ENCODE measurements around the gene ADAM11. TPM values are rescaled to one million over a fixed set of nuclear protein-coding genes. Genes with fewer than 3 reads are reported as not detected.
"Not testable (repeated sequence)": the region's sequence is repeated elsewhere in the genome, so short reads cannot be mapped to it uniquely, and the experiment has no call there.

The ADAM11 gene
- total RNA-seq, 2 experiments from 2014 or later, result 0.28 to 0.43 TPM

DNA sequence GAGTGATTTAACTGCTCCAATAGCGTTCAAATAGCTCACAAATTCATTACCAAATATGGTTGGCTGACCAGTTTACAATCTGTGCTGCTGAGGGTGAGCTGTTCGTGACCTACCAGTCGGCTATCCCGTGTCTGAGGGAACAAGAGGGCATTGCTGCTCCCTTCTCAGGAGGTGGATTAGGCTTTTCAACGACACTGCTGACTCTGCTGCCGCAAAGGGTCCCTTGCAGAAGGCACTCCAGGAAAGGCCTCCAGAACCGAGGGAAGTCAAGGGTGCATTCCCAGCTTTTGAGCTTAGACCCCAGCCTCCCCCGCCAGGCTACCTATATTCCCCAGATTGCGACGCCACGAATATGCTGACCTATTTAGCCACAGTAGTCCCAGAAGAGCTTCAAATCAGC, 39.0 kb downstream of the ADAM11 start:
- H3K27ac Mint-ChIP-seq, result no peak overlapping the region
- H3K36me3 Mint-ChIP-seq (ENCODE audit: low read depth), result no peaks in the 10 kb centered on the region
- ChIA-PET POLR2A (no interaction called here), CTCF (interaction anchor here (1.2 to 1.8 kb wide), 4 partner anchors 18 to 108 kb away, joined by 3 to 7 read pairs (median 4); partner anchors contain the start of gene CCDC43)
- no peak for DNase-seq
- H3K27me3 Mint-ChIP-seq, result peaks cover 18% of the 10 kb centered on the region
- H3K9me3 Mint-ChIP-seq, result no peaks in the 10 kb centered on the region
- peaks cover 11% of the 10 kb centered on the region for H3K4me1 Mint-ChIP-seq
- no peak overlapping the region for H3K4me3 Mint-ChIP-seq

DNA sequence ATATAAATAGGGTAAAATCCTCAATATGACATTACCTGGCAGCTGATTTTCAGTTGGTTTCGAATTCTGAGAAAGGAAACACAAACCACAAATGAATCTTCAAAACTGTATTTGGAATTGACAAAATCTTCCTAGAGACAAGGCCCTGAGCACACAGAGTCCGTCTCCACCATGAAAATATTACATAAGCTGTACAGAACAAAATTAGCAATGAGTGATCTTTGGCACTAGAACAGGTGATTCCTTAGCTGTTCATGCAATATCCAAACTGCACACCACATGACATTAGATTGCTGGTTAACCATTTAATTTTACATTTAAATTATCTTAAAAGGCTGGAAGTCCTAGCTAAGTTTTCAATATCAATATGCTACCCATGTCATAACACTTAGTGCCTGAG, 39.6 kb downstream of the ADAM11 start:
- H3K36me3 Mint-ChIP-seq (ENCODE audit: low read depth), result no peaks in the 10 kb centered on the region
- DNase-seq, result no peak
- no peak overlapping the region for H3K4me3 Mint-ChIP-seq
- peaks cover 19% of the 10 kb centered on the region for H3K27me3 Mint-ChIP-seq
- H3K9me3 Mint-ChIP-seq, result no peaks in the 10 kb centered on the region
- CTCF ChIA-PET, result interaction anchor here (1.2 to 1.8 kb wide), 4 partner anchors 19 to 109 kb away, joined by 3 to 7 read pairs (median 4); partner anchors contain the start of gene CCDC43
- POLR2A ChIA-PET, result no interaction called here
- peaks cover 11% of the 10 kb centered on the region for H3K4me1 Mint-ChIP-seq
- no peak overlapping the region for H3K27ac Mint-ChIP-seq

DNA sequence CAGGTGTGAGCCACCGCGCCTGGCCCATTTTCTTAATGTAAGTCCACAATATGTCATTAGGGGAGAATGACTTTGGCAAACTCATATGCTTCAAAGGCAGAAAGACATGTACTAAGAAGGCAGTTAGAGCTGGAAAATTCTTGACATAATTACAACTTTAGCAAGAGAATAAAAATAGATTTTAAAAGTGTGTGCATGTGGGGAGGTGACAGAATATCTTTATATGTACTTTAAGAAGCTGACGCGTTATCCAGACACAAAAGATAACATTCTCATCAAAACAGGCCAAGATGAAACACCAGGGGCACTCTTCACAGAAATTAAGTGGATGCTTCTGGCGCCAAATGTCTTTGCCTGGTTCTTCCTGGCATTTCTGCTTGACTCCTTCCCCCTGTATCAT, 43.1 kb downstream of the ADAM11 start:
- Mint-ChIP-seq H3K4me3 (no peak overlapping the region), H3K36me3 (ENCODE audit: low read depth) (no peaks in the 10 kb centered on the region), H3K27me3 (peaks cover 30% of the 10 kb centered on the region), H3K4me1 (peaks cover 8% of the 10 kb centered on the region), H3K27ac (no peak overlapping the region), H3K9me3 (no peaks in the 10 kb centered on the region)
- CTCF ChIA-PET, result no interaction called here
- POLR2A ChIA-PET, result no interaction called here
- DNase-seq, result no peak

DNA sequence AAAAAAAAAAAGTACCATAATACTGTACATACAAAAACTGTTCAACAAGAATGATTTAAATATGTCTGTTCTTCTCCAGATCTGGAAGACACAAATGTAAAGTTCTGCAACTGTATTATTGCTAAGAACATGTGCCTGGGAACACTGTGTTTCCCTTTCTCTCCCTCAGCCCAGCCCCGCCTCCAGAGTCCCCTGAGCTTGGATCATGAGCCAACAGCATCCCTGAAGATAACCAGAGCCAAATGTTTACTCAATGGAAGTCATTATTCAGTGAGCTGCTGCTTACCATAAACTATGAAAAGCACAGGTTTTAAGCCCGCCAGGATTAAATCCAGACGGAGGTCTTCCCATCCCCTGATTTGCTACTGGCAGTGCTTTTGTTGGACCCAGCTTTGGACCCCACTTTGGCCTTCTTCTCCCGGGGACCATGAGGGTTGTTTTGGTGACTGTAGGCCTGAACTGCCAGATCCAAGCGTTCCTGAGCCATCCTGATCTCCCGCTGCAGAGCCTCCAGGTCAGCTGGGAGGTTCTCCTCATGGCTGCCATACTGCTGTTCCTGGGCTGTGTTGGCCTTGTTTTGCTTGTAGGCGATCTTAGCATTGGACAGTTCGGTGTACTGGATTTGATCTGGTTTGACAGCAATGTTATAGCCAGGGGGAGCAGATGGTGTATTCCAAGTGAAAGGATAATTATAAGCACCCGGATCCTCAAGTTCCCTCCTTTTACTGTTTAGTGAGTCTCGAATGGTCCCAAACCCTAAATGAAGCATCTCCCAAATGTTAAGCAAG, 45.7 kb downstream of the ADAM11 start:
- no peaks in the 10 kb centered on the region for H3K4me1 Mint-ChIP-seq
- no peaks in the 10 kb centered on the region for H3K9me3 Mint-ChIP-seq
- no peaks in the 10 kb centered on the region for H3K36me3 Mint-ChIP-seq (ENCODE audit: low read depth)
- CTCF ChIA-PET, result no interaction called here
- no peak overlapping the region for H3K4me3 Mint-ChIP-seq
- H3K27me3 Mint-ChIP-seq, result peaks cover 31% of the 10 kb centered on the region
- no peak overlapping the region for H3K27ac Mint-ChIP-seq
- no peak for DNase-seq
- POLR2A ChIA-PET, result no interaction called here

DNA sequence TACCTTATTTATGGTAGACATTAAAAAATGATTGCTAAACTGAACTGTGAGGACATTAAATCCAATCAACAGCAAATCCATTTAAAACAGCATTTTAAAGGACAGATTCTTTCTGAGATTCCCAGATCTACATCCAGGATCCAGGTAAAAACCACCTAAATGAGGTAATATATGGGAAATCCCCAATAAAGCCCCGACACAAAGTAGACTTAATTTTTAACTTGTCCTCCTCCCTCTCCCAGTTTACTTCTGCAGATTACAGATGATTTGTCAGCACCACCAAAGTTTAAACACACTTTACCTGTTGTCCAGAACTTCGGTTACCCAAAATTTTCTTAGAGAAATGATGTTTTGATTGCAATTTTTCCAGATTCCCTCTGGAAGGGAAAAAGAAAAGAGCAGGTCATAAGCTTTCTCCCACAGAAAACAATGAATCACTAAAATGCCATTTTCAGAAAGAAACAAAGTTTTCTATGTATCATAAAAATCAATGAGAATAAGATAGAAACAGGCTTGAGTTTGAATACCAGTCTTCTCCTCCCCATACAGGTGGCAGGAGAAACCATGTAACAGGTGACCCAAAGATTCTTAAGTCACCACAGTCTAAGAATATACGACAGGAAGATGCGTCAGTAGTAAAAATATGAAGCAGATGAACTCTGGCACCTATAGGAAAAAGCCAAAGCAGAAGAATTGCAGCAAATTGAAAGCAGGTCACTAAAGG, 48.5 kb downstream of the ADAM11 start:
- no peak for DNase-seq
- Mint-ChIP-seq H3K4me3 (no peak overlapping the region), H3K27me3 (peaks cover 23% of the 10 kb centered on the region), H3K27ac (no peak overlapping the region), H3K4me1 (no peaks in the 10 kb centered on the region), H3K36me3 (ENCODE audit: low read depth) (no peaks in the 10 kb centered on the region), H3K9me3 (no peaks in the 10 kb centered on the region)
- ChIA-PET POLR2A (no interaction called here), CTCF (no interaction called here)

DNA sequence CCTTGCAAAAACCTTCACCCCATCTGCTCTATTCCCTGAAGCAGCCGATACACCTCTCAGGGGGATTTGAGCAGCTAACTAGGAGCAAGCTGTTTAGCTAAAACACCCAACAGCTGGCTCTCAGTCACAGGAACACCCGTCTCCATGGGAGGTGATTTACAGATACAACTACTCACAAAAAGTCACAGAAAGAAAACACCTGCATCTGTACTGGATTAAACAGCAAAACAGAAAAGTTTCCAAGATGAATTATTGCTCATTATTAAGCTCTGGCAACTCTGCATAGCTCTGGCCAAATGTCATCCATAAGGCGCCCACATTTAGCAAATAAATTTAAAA, 49.0 kb downstream of the ADAM11 start:
- no peak for DNase-seq
- H3K9me3 Mint-ChIP-seq, result no peaks in the 10 kb centered on the region
- no peak overlapping the region for H3K4me3 Mint-ChIP-seq
- H3K4me1 Mint-ChIP-seq, result no peaks in the 10 kb centered on the region
- peaks cover 23% of the 10 kb centered on the region for H3K27me3 Mint-ChIP-seq
- ChIA-PET CTCF (no interaction called here), POLR2A (no interaction called here)
- no peak overlapping the region for H3K27ac Mint-ChIP-seq
- H3K36me3 Mint-ChIP-seq (ENCODE audit: low read depth), result no peaks in the 10 kb centered on the region

DNA sequence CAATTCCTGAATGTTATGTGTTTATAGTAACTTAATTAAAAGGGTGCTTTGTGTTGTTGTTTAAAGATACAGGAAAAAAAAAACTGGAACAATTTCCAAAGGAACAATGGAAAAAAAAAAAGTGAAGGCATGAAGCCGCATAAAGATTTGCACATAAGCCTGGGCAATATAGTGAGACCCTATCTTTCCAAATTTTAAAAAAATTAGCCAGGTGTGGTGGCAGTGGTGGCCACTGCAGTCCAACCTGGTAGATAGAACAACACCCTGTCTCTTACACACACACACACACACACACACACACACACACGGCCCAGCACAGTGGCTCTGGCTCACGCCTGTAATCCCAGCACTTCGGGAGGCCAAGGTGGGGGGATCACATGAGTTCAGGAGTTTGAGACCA, 49.4 kb downstream of the ADAM11 start:
- Mint-ChIP-seq H3K9me3 (no peaks in the 10 kb centered on the region), H3K4me1 (no peaks in the 10 kb centered on the region), H3K27ac (no peak overlapping the region), H3K36me3 (ENCODE audit: low read depth) (no peaks in the 10 kb centered on the region), H3K4me3 (no peak overlapping the region), H3K27me3 (peaks cover 22% of the 10 kb centered on the region)
- no peak for DNase-seq
- CTCF ChIA-PET, result no interaction called here
- POLR2A ChIA-PET, result no interaction called here

DNA sequence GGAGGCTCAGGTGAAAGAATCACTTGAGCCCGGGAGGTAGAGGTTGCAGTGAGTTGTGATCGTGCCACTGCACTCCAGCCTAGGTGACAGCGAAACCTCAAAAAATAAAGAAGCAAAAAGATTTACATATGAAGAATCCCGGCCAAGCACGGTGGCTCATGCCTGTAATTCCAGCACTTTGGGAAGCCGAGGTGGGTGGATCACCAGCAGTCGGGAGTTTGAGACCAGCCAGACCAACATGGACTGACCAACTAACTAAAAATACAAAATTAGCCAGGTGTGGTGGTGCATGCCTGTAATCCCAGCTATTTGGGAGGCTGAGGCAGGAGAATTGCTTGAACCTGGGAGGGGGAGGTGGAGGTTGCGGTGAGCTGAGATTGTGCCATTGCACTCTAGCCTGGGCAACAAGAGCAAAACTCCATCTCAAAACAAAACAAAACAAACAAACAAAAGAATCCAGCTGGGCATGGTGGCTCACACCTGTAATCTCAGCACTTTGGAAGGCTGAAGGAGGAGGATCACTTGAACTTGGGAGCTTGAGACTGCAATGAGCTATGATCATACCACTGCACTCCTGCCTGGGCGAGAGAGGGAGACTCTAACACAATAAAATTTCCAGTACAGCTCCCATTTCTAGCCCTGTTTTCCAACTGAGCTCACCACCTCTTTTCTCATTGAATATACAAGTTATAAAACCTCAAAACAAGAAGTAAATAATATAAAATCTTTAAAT, 50.0 kb downstream of the ADAM11 start:
- peaks cover 21% of the 10 kb centered on the region for H3K27me3 Mint-ChIP-seq
- H3K4me1 Mint-ChIP-seq; H3K36me3 Mint-ChIP-seq (ENCODE audit: low read depth); H3K4me3 Mint-ChIP-seq; CTCF ChIA-PET; H3K27ac Mint-ChIP-seq; POLR2A ChIA-PET; H3K9me3 Mint-ChIP-seq; DNase-seq: not testable (repeated sequence)

DNA sequence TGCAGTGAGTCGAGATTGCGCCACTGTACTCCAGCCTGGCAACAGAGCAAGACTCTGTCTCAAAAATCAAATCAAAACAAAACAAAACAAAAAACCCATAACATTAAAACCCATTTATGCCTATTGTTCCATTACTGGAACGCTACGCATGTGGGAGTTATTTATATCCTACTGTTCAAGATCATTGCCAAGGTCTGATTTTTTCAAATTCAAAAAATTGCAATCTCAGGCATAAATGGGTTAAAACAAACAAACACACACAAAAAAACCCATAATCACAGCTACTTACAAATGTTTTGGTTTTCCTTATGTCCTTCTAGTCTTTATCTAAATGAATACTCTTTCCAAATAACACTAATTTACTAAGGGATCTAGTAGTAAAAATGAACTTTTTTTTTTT, 53.5 kb downstream of the ADAM11 start:
- Mint-ChIP-seq H3K9me3 (no peaks in the 10 kb centered on the region), H3K36me3 (ENCODE audit: low read depth) (no peaks in the 10 kb centered on the region)
- CTCF ChIA-PET, result no interaction called here

DNA sequence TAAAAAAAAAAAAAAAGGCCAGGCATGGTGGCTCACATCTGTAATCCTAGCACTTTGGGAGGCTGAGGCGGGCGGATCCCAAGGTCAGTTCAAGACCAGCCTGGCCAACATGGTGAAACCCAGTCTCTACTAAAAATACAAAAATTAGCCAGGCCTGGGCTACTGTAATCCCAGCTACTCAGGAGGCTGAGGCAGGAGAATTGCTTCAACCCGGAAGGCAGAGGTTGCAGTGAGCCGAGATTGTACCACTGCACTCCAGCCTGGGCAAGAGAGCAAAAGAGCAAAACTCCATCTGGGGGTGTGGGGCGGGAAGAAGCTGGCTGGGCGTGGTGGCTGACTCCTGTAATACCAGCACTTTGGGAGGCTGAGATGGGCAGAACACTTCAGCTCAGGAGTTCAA, 59.7 kb downstream of the ADAM11 start:
- POLR2A ChIA-PET; CTCF ChIA-PET; H3K27ac Mint-ChIP-seq; H3K4me3 Mint-ChIP-seq; H3K36me3 Mint-ChIP-seq (ENCODE audit: low read depth); H3K4me1 Mint-ChIP-seq; DNase-seq; H3K9me3 Mint-ChIP-seq: not testable (repeated sequence)
- H3K27me3 Mint-ChIP-seq, result peaks cover 12% of the 10 kb centered on the region

More for the DNA sequence above, 53.5 kb downstream of the ADAM11 start:
- Mint-ChIP-seq H3K27me3 (peaks cover 8% of the 10 kb centered on the region), H3K4me1 (no peaks in the 10 kb centered on the region), H3K4me3 (no peak overlapping the region), H3K27ac (no peak overlapping the region)
- no peak for DNase-seq
- POLR2A ChIA-PET, result no interaction called here

DNA sequence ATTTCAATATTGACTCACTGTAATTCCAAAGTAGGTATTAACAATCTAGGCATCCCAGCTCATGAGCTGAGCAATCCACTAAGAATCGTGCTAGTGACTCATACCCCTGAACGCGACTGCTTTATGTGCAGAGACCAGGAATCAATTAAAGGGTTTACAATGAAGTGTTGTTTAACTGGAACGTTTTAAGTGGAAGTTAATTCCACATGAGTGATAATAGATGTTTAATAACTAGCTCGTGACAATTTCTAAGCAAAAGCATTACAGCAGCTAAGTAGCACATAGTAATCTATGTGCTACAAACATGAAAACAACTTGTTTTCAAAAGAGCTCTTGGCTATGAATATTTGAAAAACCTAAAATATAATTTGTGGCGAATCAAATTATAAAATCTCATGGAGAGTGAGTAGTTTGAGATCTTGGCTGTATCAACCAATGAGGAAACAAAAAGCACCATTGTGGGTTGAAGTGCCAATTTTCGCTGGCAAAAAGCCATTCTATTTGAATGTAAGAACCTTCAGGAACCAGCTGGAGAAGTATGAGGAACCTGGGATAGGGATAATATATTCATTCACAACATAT, 61.9 kb downstream of the ADAM11 start:
- POLR2A ChIA-PET, result no interaction called here
- DNase-seq, result no peak
- no peaks in the 10 kb centered on the region for H3K4me1 Mint-ChIP-seq
- H3K4me3 Mint-ChIP-seq, result no peak overlapping the region
- no peaks in the 10 kb centered on the region for H3K36me3 Mint-ChIP-seq (ENCODE audit: low read depth)
- no peak overlapping the region for H3K27ac Mint-ChIP-seq
- H3K27me3 Mint-ChIP-seq, result peaks cover 10% of the 10 kb centered on the region
- H3K9me3 Mint-ChIP-seq, result no peaks in the 10 kb centered on the region
- CTCF ChIA-PET, result interaction anchor here (1.0 kb wide), 1 partner anchor 42 kb away, joined by 3 read pairs; no protein-coding TSS in a partner anchor

DNA sequence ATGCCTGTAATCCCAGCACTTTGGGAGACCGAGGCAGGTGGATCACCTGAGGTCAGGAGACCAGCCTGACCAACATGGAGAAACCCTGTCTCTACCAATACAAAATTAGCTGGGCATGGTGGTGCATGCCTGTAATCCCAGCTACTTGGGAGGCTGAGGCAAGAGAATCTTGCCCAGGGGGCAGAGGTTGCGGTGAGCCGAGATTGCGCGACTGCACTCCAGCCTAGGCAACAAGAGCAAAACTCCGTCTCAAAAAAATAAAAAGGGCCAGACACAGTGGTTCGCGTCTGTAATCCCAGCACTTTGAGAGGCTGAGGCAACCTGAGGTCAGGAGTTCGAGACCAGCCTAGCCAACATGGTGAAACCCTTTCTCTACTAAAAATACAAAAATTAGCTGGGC, 66.4 kb downstream of the ADAM11 start:
- peaks cover 32% of the 10 kb centered on the region for H3K27me3 Mint-ChIP-seq
- CTCF ChIA-PET, result interaction anchor here (0.7 kb wide), 1 partner anchor 355 kb away, joined by 3 read pairs; no protein-coding TSS in a partner anchor
- DNase-seq; H3K4me1 Mint-ChIP-seq; H3K9me3 Mint-ChIP-seq; POLR2A ChIA-PET; H3K27ac Mint-ChIP-seq; H3K4me3 Mint-ChIP-seq; H3K36me3 Mint-ChIP-seq (ENCODE audit: low read depth): not testable (repeated sequence)

DNA sequence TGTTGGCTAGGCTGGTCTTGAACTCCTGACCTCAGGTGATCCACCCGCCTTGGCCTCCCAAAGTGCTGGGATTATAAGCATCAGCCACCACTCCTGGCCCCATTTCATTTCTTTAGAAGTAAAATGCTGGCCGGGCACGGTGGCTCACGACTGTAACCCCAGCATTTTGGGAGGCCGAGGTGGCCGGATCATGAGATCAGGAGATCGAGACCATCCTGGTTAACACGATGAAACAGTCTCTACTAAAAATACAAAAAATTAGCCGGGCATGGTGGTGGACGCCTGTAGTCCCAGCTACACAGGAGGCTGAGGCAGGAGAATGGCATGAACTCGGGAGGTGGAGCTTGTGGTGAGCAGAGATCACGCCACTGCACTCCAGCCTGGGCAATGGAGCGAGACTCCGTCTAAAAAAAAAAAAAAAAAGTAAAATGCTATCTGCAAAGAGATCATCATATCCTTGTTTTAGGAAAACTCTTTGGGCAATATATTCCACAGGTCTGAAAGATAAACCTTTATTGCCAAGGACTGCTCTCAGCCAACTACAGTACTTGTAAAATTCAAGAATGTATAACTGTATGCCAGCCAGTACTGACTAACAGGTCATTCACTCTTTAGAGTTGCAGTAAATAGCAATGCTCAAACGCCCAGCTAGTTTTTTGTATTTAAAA, 67.5 kb downstream of the ADAM11 start:
- Mint-ChIP-seq H3K9me3 (no peaks in the 10 kb centered on the region), H3K4me1 (peaks cover 10% of the 10 kb centered on the region), H3K27me3 (peaks cover 37% of the 10 kb centered on the region), H3K27ac (no peak overlapping the region), H3K36me3 (ENCODE audit: low read depth) (no peaks in the 10 kb centered on the region), H3K4me3 (no peak overlapping the region)
- DNase-seq, result no peak
- ChIA-PET CTCF (interaction anchor here (0.7 to 1.2 kb wide), 2 partner anchors 39 to 178 kb away, joined by 3 read pairs; no protein-coding TSS in a partner anchor), POLR2A (no interaction called here)
